Muscle of leg (tissue), 11 donors: ENCODE measurements around the gene CKAP2. TPM values are rescaled to one million over a fixed set of nuclear protein-coding genes. Genes with fewer than 3 reads are reported as not detected.
A peak's percentile ranks its signal among the peaks of the same experiment; 100 is the strongest.

Source experiments
- DNase-seq: peaks from one replicate; pipeline ENCODE4 v3.0.0; 2013
- H3K27ac ChIP-seq: one replicate; pipeline ENCODE4 v1.5.1; 2013; ENCODE audit warnings: mild to moderate bottlenecking, low read length, control low read depth
- H3K27me3 ChIP-seq: one replicate; pipeline ENCODE4 v1.6.1; 2013; ENCODE audit warnings: low read length; ENCODE audit not compliant: control insufficient read depth, insufficient read depth
- H3K36me3 ChIP-seq: one replicate; pipeline ENCODE4 v1.6.1; 2013; ENCODE audit warnings: low read length; ENCODE audit not compliant: control insufficient read depth, insufficient read depth
- H3K4me1 ChIP-seq: one replicate; pipeline ENCODE4 v1.6.1; 2013; ENCODE audit warnings: low read length; ENCODE audit not compliant: control insufficient read depth, insufficient read depth
- H3K4me3 ChIP-seq: one replicate; pipeline ENCODE4 v1.5.1; 2013; ENCODE audit warnings: low read length, control low read depth
- H3K9me3 ChIP-seq: replicated peaks from 2 replicates; pipeline ENCODE4 v1.6.1; 2013; ENCODE audit warnings: low read depth, low read length; ENCODE audit not compliant: control insufficient read depth
- WGBS: methylation state at CpG from one replicate; pipeline ENCODE4 v1.1.5; 2013; ENCODE audit warnings: missing lambda C conversion rate; ENCODE audit not compliant: insufficient coverage; 5-methylcytosine and 5-hydroxymethylcytosine counted together
- polyA plus RNA-seq, 8 donors: library from polyadenylated mRNA; unstranded; fragments of 120-200 nt; gene quantifications; one replicate each; pipeline versions ENCODE4 v1.2.1 to v1.2.3, GENCODE V29; 2013; ENCODE audit warnings: inconsistent platforms in 1 of 8, low replicate concordance in 1 of 8; ENCODE audit not compliant: insufficient read length in 8 of 8, insufficient read depth in 1 of 8
- total RNA-seq: library from RNA; stranded (reverse); fragments of 120-200 nt; gene quantifications from one replicate; pipeline ENCODE4 v1.2.4, GENCODE V29; 2013

CKAP2 gene
- total and polyA plus RNA-seq, 9 donors, result 20.3 to 42.4 (median 37.2) TPM

DNA sequence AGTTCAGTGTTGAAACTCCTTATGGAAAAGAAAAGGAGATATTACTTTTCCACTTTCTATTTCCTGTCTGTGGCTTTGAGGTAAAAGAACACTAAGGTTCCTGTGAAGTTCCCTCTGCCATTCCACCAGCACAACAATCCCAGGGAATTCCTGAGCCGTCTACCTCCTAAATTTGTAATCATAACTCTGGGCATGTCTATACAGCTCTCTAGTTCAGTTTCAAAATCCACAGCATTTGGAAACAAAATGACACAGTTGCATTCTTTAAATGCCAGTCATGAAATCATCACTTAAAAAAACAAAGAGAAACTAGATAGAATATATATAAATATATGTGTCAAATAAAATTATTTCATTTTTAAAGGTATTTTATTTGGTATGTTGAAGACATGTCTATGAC is 40.3 kb upstream of the CKAP2 start:
- Histone ChIP-seq H3K27me3 (no peaks in the 10 kb centered on the region), H3K9me3 (no peaks in the 10 kb centered on the region), H3K27ac (no peak overlapping the region), H3K4me1 (peaks cover 2% of the 10 kb centered on the region), H3K36me3 (peaks cover 27% of the 10 kb centered on the region), H3K4me3 (no peak overlapping the region)
- DNase-seq, result no peak
- 20% methylated on average over 1 of the region's 1 CpG for WGBS

DNA sequence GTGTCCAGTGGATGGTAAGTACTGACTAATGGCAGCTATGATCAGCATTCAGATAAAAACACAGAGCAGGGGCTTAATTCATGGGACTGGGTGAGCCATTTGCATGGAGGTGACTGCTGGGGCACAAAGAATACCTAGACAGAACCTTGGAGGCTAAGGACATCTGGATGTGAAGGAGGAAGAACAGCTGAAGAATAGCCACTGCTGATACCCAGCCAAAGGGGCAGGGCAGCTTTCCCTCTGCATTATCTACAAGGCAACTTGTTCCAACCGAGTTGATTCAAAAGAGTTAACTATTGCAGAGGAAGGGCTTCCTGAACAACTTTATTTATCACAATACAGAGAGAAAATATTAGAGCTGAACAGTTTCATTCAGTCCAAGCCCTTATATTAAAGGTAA is 36.2 kb upstream of the CKAP2 start:
- no CpG with 5 or more reads among the region's 1 CpG for WGBS
- H3K4me3 ChIP-seq, result no peak overlapping the region
- peak overlapping the region; percentile 29 for H3K27ac ChIP-seq
- no peak for DNase-seq
- peaks cover 2% of the 10 kb centered on the region for H3K4me1 ChIP-seq
- no peaks in the 10 kb centered on the region for H3K9me3 ChIP-seq
- peaks cover 30% of the 10 kb centered on the region for H3K36me3 ChIP-seq
- H3K27me3 ChIP-seq, result no peaks in the 10 kb centered on the region

DNA sequence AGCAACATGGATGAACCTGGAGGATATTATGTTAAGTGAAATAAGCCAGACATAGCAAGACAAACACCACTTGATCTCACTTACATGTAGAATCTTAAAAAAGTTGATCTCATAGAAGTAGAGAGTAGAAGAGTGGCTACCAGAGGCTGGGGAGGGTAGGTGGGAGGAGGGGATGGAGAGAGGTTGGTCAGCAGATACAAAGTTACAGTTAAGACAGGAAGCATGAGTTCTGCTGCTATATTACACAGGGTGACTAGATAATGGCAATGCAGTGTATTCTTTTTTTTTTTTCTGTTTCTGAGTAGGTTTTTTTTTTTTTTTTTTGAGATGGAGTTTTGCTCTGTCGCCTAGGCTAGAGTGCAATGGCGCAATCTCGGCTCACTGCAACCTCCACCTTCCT is 34.1 kb upstream of the CKAP2 start:
- no peak overlapping the region for H3K27ac ChIP-seq
- H3K27me3 ChIP-seq, result no peaks in the 10 kb centered on the region
- DNase-seq, result no peak
- H3K4me3 ChIP-seq, result no peak overlapping the region
- WGBS, result no CpG with 5 or more reads among the region's 3 CpGs
- peaks cover 2% of the 10 kb centered on the region for H3K4me1 ChIP-seq
- H3K9me3 ChIP-seq, result no peaks in the 10 kb centered on the region
- H3K36me3 ChIP-seq, result peaks cover 26% of the 10 kb centered on the region

DNA sequence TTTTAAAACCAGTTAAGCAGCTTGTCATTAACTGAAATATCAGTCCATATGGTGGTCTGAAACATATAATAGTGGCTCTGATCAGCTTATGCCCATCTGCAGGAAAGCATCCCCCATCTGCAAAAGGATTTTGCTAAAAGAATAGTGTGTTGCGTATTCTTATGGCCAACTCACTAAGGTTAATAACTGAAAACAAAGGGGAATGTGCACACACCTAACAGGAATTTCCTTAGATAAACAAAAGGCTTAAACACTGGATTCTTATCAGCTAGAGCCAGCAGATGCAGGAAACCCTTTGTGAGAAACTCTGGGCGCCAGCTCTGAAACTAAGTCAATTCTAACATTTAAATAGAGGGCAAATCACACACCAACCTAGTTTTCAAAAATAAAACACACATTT is 27.0 kb upstream of the CKAP2 start:
- DNase-seq, result peak; percentile 39
- Histone ChIP-seq H3K9me3 (no peaks in the 10 kb centered on the region), H3K4me1 (no peaks in the 10 kb centered on the region), H3K4me3 (no peak overlapping the region), H3K27ac (no peak overlapping the region), H3K27me3 (no peaks in the 10 kb centered on the region), H3K36me3 (peaks cover 26% of the 10 kb centered on the region)
- WGBS, result no CpG with 5 or more reads among the region's 2 CpGs

DNA sequence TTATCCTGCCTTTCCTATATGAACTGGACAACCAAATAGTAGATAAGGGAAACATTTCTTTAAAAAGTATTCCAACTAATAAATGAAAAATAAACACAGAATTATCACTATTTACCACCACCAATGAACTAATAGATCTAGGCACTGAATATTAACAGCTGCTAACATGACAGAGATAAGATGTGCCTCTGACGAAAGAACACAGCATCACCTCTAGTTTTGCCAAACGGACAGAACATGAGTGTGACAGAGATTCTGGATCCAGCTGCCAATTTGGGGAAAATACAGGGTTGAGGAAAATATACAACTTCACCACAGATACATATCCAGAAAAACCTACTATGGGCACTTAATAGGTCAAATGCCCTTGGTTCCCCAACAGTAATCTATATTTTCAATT is 22.8 kb upstream of the CKAP2 start:
- Histone ChIP-seq H3K36me3 (peaks cover 35% of the 10 kb centered on the region), H3K27me3 (no peaks in the 10 kb centered on the region), H3K4me1 (no peaks in the 10 kb centered on the region), H3K4me3 (no peak overlapping the region), H3K27ac (no peak overlapping the region), H3K9me3 (no peaks in the 10 kb centered on the region)
- WGBS, result no CpG with 5 or more reads among the region's 2 CpGs
- no peak for DNase-seq

DNA sequence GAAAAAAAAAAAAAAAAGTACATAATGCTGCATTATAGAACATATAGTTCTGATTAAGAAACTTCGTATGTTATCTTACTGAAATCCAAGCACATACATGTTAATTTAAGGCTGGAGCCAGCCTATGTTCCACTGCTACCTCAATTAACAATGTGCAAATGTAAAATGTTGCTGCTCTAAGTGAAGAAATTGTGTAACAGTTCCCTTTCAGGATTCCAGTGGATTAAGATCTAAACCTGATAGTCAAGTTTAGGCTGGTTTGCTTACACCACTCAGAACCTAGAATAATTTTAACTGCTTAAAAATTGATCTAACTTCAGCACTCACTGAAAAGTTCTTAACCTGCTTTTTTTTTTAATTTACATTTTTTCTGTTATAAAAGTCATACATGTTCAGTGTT is 9.0 kb upstream of the CKAP2 start:
- Histone ChIP-seq H3K4me3 (no peak overlapping the region), H3K4me1 (peaks cover 13% of the 10 kb centered on the region), H3K27me3 (no peaks in the 10 kb centered on the region), H3K27ac (no peak overlapping the region), H3K9me3 (no peaks in the 10 kb centered on the region), H3K36me3 (peaks cover 8% of the 10 kb centered on the region)
- no CpG with 5 or more reads among the region's 1 CpG for WGBS
- no peak for DNase-seq

DNA sequence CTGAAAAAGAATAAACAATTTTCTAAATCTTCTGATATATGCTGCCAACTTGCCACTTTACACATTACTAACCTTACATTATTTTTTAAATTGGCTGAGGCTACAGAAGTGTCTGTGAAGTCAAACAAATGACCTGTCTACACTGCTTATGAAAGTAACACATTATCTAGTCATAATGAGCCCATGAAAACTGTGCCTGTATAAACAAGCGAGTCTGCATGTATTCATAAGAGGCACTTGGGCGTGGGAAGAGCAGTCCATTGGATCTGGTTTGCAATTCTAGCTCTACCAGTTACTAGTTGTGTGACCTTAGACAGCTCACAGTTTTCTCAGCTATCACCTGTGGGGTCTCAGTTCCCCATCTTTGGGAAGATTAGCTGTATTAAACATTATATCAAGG is 7.9 kb upstream of the CKAP2 start:
- no peak overlapping the region for H3K4me3 ChIP-seq
- 100% methylated on average over 1 of the region's 2 CpGs for WGBS
- no peaks in the 10 kb centered on the region for H3K9me3 ChIP-seq
- no peak for DNase-seq
- H3K27ac ChIP-seq, result no peak overlapping the region
- H3K36me3 ChIP-seq, result no peaks in the 10 kb centered on the region
- no peaks in the 10 kb centered on the region for H3K27me3 ChIP-seq
- H3K4me1 ChIP-seq, result peaks cover 15% of the 10 kb centered on the region

DNA sequence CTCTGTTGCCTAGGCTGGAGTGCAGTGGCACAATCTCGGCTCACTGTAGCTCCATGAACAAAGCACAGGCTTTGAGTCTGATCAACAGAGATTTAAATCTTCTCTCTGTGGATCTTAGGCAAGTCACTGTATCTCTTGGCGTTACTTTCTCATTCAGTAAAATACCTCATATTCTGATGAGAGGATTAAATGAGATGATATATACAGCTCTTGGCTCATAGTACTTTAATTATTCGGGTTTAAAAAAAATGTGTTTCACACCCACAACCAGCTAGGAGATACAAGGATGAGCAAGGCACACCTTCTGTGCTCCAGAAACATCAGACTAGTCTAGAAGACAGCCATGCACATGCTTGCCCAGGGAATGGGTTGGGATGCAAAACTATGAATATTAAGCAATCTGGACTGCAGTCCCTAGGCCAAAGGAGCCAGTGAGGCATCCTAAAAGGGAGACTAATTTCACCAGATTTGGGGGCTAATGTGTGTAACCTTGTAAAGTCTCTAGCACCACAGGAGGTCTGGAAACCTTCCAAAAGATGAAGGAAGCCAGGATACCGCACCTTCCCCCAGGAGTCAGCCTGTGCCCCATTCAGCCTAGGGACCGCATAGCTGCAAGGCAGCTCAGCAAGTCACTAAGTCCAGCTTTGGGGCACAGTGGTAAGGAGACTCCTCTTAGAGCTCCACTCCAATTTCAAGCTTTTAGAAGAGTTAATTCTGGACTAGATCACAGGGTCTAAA is 7.3 kb upstream of the CKAP2 start:
- H3K36me3 ChIP-seq, result no peaks in the 10 kb centered on the region
- H3K27me3 ChIP-seq, result no peaks in the 10 kb centered on the region
- H3K27ac ChIP-seq, result no peak overlapping the region
- no peak overlapping the region for H3K4me3 ChIP-seq
- peaks cover 15% of the 10 kb centered on the region for H3K4me1 ChIP-seq
- H3K9me3 ChIP-seq, result no peaks in the 10 kb centered on the region
- 90% methylated on average over 2 of the region's 5 CpGs for WGBS
- no peak for DNase-seq

DNA sequence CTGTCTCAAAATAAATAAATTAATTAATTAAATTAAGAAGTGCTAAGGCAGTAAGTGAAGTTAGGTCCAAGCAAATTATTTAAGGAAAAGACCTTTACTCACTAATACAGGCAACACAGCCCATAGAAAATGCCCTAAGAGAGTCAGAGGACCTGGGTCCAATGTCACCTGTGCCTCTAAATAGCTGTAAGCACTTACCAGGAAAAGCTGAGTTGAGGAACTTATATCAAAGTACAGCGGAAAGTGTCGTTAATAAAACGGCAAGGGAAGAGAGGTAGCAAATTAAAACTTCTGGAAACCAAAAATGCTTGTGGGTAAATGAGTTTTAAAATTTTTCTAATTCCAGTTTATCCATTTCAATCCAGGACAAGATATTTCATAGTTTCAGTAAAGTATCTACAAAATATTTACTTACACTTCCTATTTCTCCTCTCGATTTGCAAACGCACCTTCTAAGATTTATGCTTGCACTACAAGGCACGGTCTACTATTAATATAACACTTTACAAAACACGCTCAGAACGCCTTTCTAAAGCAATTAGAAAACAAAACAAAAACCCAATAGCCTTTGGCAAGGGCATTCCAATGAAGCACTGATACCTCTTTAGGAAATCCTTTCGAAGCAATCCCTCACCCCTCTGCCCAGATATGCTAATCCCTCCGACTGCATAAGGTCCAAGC is 5.8 kb upstream of the CKAP2 start:
- DNase-seq, result peak; percentile 19
- Histone ChIP-seq H3K27me3 (no peaks in the 10 kb centered on the region), H3K36me3 (no peaks in the 10 kb centered on the region), H3K27ac (peak overlapping the region; percentile 76), H3K9me3 (no peaks in the 10 kb centered on the region), H3K4me3 (peak overlapping the region; percentile 74), H3K4me1 (peaks cover 18% of the 10 kb centered on the region)
- WGBS, result 0% methylated on average over 7 of the region's 10 CpGs

DNA sequence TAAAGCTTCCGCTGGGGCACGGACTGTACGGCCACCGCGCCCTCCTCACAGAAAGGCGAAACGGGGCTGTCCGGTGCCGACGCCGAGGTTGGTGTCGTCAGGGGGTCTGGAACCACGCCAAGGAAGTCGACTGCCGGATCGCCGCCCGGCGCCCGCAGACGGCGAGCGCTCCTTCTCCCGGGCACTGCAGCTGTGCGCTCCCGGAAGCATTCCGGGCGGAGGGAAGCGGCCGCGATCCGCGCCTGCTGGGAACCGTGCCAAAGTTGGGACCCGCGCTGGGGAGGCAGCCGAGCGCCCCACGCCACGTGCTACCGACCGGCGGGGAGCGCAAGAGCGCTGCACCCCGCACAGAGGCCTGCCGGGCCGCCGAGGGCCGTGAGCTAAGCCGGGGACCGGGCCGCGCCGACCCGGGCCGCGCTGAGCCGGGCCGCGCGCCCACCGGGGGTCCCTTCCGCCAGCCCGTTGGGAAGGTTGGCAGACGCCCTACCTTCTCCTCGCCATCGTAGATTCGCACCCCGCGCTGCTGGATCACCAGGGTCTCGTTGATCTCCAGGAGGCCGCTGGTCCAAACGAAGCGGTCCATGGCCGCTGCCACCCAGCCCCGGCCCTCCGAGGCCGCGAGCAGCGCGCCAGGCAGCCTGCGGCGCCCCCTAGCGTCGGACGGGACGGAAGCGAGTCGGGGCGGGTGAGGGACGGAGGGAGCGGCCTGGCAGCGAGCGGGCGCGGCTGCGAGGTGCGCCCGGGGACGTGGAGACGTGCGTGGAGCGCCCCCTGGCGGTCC is 5.1 kb upstream of the CKAP2 start, which contains the start of gene VPS36:
Gene VPS36 (minus strand): TSS at position 623 of the 781 bp plus-strand sequence. CDS start 40 bp downstream, at position 583.
- Histone ChIP-seq H3K36me3 (no peaks in the 10 kb centered on the region), H3K4me3 (peak within 1 kb of the TSS; percentile 74), H3K9me3 (no peaks in the 10 kb centered on the region), H3K27me3 (no peaks in the 10 kb centered on the region), H3K27ac (peak within 1 kb of the TSS; percentile 76), H3K4me1 (peaks cover 19% of the 10 kb centered on the region)
- WGBS, result under 1% methylated on average over 105 of the region's 105 CpGs
- peak; percentile 98 for DNase-seq
